Osteoblast (primary cell): ENCODE results near the gene IFNL1. TPM values are rescaled to one million over a fixed set of nuclear protein-coding genes. Genes with fewer than 3 reads are reported as not detected.

ENCODE experiments used
- DNase-seq: peaks from one replicate; pipeline ENCODE4 v3.0.0; 2011; ENCODE audit warnings: low spot score, mixed read lengths; ENCODE audit not compliant: insufficient read length; ENCODE audit errors: missing footprints
- H2AFZ ChIP-seq: 2 replicates; pipeline ENCODE4 v1.6.0; 2011; ENCODE audit warnings: mild to moderate bottlenecking, low read length
- H3K27ac ChIP-seq: 2 replicates; pipeline ENCODE4 v1.5.1; 2011; ENCODE audit warnings: mild to moderate bottlenecking, low read depth, low read length, moderate library complexity
- H3K27me3 ChIP-seq: 2 replicates; pipeline ENCODE4 v1.6.0; 2012; ENCODE audit warnings: mild to moderate bottlenecking, control low read depth, inconsistent platforms, low read length, moderate library complexity; ENCODE audit not compliant: insufficient read depth
- H3K36me3 ChIP-seq: 2 replicates; pipeline ENCODE4 v1.5.1; 2011; ENCODE audit warnings: mild to moderate bottlenecking, low read length, control low read depth, moderate library complexity; ENCODE audit not compliant: insufficient read depth
- H3K4me1 ChIP-seq: 2 replicates; pipeline ENCODE4 v1.5.1; 2011; ENCODE audit warnings: mild to moderate bottlenecking, low read length, control low read depth, moderate library complexity; ENCODE audit not compliant: insufficient read depth
- H3K4me2 ChIP-seq: 2 replicates; pipeline ENCODE4 v1.6.0; 2011; ENCODE audit warnings: mild to moderate bottlenecking, low read length; ENCODE audit not compliant: insufficient read depth
- H3K4me3 ChIP-seq: fragments of 200-600 bp; sonication (generic); 3 replicates; pipeline ENCODE4 v1.5.1; 2012; ENCODE audit warnings: mild to moderate bottlenecking, low read length, inconsistent platforms; ENCODE audit not compliant: insufficient read depth
- H3K79me2 ChIP-seq: 2 replicates; pipeline ENCODE4 v1.6.0; 2012; ENCODE audit warnings: mild to moderate bottlenecking, low read length, control low read depth, inconsistent platforms; ENCODE audit not compliant: insufficient read depth
- H3K9me3 ChIP-seq: 2 replicates; pipeline ENCODE4 v1.5.1; 2011; ENCODE audit warnings: low read depth, low read length, control low read depth
- H4K20me1 ChIP-seq: 2 replicates; pipeline ENCODE4 v1.6.0; 2012; ENCODE audit warnings: mild to moderate bottlenecking, low read length, control low read depth; ENCODE audit not compliant: insufficient read depth
- CTCF ChIP-seq: IDR thresholded peaks from 2 replicates; pipeline ENCODE4 v1.5.1; 2011; ENCODE audit warnings: mild to moderate bottlenecking, low read depth, low read length, moderate library complexity; ENCODE audit errors: extremely low read depth
- total RNA-seq: library from RNA; depleted of rRNA; stranded (reverse); fragments of >200 nt; gene quantifications from 2 replicates; pipeline ENCODE4 v1.2.3, GENCODE V29; 2012

Gene IFNL1
- total RNA-seq, 1 donor, result not detected

GRCh38 chr19:39314016-39314728 lies 18.0 kb downstream of the IFNL1 start:
- no peaks in the 10 kb centered on the region for H3K9me3 ChIP-seq
- DNase-seq, result no peak
- no peak overlapping the region for H3K4me2 ChIP-seq
- TF ChIP-seq CTCF, result no peak
- no peak overlapping the region for H2AFZ ChIP-seq
- peaks cover 1% of the 10 kb centered on the region for H3K27me3 ChIP-seq
- H3K27ac ChIP-seq, result no peak overlapping the region
- H3K4me1 ChIP-seq, result no peaks in the 10 kb centered on the region
- no peaks in the 10 kb centered on the region for H4K20me1 ChIP-seq
- H3K36me3 ChIP-seq, result no peaks in the 10 kb centered on the region
- no peak overlapping the region for H3K4me3 ChIP-seq
- no peaks in the 10 kb centered on the region for H3K79me2 ChIP-seq

- no peaks in the 10 kb centered on the region for H3K79me2 ChIP-seq
- TF ChIP-seq CTCF, result no peak
- H3K27ac ChIP-seq, result no peak overlapping the region
- H3K4me1 ChIP-seq, result no peaks in the 10 kb centered on the region
- H3K9me3 ChIP-seq, result no peaks in the 10 kb centered on the region
- no peaks in the 10 kb centered on the region for H4K20me1 ChIP-seq
- no peak overlapping the region for H3K4me2 ChIP-seq
- peaks cover 12% of the 10 kb centered on the region for H3K27me3 ChIP-seq
- no peak overlapping the region for H3K4me3 ChIP-seq
- no peaks in the 10 kb centered on the region for H3K36me3 ChIP-seq
- DNase-seq, result peak; percentile 74
- no peak overlapping the region for H2AFZ ChIP-seq
Observed at GRCh38 chr19:39315933-39316332, 19.7 kb downstream of the IFNL1 start.

GRCh38 chr19:39316627-39317321 lies 20.6 kb downstream of the IFNL1 start:
- Histone ChIP-seq H3K9me3 (no peaks in the 10 kb centered on the region), H2AFZ (no peak overlapping the region), H3K27ac (no peak overlapping the region), H3K79me2 (no peaks in the 10 kb centered on the region), H3K4me3 (no peak overlapping the region), H3K4me2 (no peak overlapping the region), H3K4me1 (no peaks in the 10 kb centered on the region), H4K20me1 (no peaks in the 10 kb centered on the region), H3K36me3 (no peaks in the 10 kb centered on the region), H3K27me3 (peaks cover 19% of the 10 kb centered on the region)
- DNase-seq, result peak; percentile 77
- no peak for TF ChIP-seq CTCF

- Histone ChIP-seq H3K4me3 (no peak overlapping the region), H3K27ac (no peak overlapping the region), H3K27me3 (peaks cover 19% of the 10 kb centered on the region), H3K4me2 (no peak overlapping the region), H3K9me3 (no peaks in the 10 kb centered on the region), H3K79me2 (no peaks in the 10 kb centered on the region), H3K36me3 (no peaks in the 10 kb centered on the region), H2AFZ (no peak overlapping the region), H4K20me1 (no peaks in the 10 kb centered on the region), H3K4me1 (no peaks in the 10 kb centered on the region)
- no peak for TF ChIP-seq CTCF
- DNase-seq, result no peak
Observed at GRCh38 chr19:39317476-39317875, 21.3 kb downstream of the IFNL1 start.
